Measurements from ENCODE around the gene ARL14EPL.
"Not testable (repeated sequence)": the region's sequence is repeated elsewhere in the genome, so short reads cannot be mapped to it uniquely, and the experiment has no call there.

ARL14EPL gene

DNA sequence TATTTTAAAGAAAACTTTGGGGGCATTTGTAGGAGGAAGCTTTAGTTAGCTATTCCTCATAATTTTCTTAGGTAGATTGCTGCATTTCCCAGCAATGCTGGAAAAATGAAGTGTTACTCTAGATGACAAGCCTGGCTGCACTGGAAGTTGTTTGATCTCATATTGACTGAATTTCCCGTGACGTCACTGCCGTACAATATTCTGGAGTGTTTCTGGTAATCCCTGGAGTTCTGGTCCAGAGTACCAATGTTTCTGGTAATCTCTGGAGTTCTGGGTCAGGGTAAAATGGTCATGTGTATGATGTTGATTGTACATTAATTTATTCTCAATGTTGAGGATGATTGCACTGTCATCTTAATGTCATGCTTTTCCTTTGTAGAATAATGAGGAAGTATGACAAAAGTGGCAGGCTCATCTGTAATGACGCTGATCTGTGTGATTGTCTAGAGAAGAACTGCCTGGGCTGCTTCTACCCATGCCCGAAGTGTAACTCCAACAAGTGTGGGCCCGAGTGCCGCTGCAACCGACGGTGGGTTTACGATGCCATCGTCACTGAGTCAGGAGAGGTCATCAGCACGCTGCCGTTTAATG is 26.2 kb downstream of the ARL14EPL start:
- DNase-seq, result no peak

DNA sequence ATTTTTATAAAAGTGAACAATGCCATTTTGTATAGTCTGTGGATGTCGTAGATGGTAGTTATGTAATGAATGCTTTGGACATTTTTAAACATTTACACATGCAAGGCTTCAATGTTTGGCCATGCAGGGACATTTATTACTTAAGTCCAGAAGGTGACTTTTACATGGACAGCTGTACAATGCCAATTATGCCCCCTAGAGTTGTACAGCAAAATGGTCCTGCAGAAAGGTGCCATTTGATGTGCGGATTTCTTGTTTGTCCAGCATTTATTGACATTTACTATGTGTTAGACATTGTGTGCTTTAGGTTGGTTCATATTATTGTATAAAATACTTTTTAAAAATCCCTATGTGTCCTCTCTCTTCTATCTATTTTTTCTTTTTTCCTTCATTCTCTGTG is 30.1 kb downstream of the ARL14EPL start:
- DNase-seq, result no peak

DNA sequence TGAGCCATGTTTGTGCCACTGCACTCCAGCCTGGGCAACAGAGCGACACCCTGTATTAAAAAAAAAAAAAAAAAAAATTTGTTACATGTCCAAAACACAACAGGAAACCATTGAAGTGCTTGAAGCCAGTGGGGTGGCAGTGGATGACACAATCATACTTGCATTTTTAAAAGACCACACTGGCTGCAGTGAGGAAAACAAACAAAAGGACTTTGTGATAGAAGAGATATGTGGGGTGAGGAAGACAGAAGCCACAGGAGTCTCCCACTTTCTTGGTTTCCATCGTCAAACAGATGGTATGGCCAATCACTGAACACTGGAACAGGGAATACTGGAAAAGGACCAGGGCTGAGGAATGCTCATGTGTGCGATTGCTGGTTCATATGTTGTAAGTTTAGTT is 31.7 kb downstream of the ARL14EPL start:
- DNase-seq, result no peak

DNA sequence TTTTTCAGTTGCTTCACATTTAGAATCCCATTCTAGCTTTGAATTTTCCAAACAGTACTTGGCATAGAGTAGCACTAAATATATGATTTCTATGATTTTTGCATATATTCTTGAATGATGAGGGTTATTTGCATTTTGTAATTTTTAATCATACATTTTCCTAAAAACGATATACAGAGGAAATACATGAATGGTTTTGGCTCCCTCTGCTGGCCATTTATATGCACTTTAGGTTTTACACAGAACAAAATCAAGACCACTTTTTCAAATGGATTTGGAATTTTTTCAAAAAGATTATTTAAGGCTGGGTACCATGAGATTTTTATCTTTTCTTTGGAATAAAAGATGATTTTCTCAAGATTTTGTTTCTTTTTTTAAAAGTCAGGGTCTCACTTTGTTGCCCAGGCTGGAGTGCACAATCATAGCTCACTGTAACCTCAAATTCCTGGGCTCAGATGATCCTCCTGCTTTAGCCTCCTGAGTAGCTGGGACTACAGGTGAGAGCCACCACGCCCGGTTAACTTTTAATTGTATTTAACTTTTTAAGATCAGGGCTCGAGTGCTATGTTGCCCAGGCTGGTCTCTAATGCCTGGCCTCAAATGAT is 35.9 kb downstream of the ARL14EPL start:
- no peak for DNase-seq

DNA sequence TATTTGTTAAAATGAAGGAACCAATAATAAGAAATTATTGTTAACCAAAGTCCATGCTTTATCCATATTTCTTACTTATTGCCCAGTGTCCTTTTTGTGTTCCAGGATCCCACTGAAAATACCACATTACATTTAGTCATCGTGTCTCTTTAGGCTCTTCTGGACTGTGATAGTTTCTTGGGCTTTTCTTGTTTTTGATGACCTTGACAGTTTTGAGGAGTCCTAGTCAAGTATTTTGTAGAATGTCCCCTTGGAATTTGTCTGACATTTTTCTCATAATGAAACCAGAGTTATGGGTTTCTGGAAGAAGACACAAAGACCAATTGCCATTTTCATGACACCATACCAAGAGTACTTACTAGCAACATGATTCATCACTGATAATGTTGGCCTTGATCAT is 38.9 kb downstream of the ARL14EPL start:
- no peak for DNase-seq

DNA sequence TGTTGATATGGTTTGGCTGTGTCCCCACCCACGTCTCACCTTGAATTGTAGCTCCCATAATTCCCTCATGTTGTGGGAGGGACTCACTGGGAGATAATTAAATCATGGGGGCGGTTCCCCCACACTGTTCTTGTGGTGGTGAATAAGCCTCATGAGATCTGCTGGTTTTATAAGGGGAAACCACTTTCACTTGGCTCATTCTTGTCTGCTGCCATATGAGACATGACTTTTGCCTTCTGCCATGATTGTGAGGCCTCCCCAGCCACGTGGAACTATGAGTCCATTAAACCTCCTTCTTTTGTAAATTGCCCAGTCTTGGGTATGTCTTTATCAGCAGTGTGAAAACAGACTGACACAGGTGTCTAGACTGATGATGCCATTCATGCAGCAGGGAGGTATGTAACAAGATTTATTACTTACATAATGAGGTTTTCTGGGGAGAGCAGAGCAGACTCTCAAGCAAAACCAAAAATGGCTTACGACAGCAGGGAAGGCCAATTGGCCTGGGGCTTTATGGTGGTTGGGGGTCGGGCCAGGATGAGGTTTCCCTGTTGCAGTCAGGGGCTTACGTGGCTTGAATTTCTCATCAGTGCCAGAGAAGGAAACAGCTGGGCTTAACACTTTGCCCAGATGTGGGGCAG is 43.0 kb downstream of the ARL14EPL start:
- no peak for DNase-seq

DNA sequence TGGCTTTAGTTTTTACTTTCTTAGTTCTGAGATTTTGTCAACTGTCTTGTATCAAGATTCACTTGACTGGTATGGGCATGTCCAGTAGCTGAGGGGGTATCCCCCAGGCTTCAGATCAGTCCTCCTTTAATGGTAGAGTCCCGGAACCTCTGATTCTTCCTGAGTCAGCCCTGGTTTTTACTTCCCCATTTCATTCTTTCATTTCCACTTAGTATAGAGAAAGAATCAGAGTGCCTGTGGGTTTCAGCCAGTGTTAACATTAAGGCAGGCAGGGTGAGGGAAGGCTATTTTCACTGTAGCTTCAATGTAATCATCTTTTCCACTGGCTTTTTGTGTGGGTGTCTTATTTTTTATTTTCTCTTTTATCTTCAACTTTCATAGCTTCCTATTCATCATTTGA is 44.2 kb downstream of the ARL14EPL start:
- no peak for DNase-seq

DNA sequence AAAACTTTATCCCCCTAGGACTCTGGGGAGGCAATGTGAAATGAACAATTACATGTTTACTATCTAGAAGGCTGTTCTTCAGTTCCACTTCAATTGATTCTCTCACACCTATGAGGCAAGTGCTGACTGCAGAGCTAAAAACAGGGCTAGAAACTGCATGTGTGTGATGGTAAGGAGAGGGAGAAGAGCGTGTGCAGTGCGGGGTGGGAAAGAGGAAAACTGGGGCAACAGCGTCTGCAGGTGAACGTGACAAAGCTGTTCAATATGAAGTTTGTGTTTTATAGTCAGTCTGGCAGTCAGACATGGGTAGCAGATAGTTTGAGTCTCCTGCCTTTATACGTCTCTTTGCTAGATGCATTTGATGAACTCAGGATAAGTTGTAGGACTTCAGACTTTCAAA is 45.9 kb downstream of the ARL14EPL start:
- no peak for DNase-seq

DNA sequence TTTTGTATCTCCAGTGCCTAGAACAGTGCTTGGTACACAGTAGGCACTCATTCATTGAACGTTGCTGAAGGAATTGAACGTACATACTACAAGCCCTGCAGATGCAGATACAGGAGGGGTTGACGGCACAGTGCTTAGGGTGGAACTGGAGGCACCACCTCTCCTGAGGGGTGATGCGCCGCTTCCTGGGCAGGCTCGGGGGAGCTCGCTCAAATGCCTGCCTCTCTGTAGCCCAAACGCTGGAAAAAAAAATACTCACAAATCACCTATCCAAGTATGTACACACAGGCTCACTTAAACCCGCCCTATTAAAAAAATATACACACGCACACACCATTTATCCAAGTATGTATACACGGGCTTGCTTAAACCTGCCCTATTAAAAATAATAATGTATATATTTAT is 52.0 kb downstream of the ARL14EPL start:
- DNase-seq, result peak; percentile 68

DNA sequence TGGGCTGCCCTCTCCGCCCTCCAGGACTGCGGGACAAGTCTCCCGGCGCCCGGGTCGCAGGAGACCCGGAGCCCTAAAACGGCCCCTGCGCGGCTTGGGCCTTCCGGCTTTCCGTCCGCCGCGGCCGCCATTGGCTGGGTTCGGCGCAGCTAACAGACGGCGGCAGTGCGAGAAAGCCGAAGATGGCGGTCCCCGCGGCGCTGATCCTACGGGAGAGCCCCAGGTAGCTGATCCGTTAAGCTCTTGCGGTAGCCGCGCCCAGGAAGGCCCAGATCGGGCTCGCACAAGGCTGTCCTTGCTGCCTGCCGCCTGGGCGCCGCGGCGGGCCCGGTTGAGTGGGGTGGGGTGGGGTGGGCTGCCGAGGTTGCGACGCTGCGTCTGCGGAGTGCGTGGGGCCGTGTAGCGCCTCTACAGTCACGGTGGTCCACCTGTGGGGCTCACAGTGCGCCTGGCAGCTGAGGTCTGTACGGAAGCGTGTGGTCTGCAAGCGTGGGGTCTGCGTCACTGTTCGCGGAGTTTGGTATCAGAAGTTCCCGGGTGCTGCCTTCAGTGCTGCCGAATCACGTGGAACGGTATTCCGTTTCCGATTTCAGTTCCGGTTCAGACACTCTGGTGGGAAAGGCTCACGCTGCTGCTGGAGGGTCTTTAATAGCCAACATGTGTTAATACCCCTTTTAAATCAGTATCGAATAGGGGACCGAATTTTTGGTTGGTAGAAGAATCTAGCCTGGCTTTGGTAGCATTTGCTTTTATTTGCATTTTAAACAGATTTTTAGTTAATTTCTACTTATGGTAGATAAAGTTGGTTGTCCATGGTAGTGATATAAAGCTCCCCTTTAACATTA is 52.8 kb downstream of the ARL14EPL start, which contains the start of gene COMMD10:
COMMD10 (plus strand) TSS at position 155 of the 845 bp plus-strand sequence.
- DNase-seq, result peak; percentile 89

DNA sequence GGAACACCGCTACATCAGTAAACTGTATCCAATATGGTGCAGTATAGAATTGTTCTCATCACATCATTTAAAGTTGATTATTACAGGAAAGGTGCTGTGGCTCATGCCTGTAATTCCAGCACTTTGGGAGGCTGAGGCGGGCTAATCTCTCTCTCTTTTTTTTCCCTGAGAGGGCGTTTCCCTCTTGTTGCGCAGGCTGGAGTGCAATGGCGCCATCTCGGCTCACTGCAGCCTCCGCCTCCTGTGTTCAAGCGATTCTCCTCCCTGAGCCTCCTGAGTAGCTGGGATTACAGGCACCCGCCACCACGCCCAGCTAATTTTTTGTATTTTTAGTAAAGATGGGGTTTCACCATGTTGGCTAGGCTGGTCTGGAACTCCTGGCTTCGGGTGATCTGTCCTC is 54.0 kb downstream of the ARL14EPL start:
- DNase-seq, result not testable (repeated sequence)

DNA sequence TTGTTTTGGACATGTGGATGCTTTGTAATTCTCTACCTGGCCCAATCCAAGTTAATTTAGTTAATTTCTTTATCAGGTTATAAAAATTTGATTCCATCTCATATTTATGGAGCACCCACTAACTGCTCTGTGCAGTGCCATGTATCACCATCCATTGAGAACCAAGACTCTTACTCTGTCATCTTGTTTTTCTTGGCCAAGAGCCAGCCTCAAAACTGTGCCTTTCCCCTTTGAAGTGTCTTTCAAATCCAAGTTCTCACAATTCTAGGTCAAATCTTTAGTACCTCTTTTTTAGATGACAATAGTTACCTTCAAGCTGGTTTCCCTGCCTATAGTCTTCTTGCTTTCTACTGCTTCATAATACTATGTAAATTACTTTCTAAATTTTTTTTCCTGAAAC is 55.8 kb downstream of the ARL14EPL start:
- no peak for DNase-seq

DNA sequence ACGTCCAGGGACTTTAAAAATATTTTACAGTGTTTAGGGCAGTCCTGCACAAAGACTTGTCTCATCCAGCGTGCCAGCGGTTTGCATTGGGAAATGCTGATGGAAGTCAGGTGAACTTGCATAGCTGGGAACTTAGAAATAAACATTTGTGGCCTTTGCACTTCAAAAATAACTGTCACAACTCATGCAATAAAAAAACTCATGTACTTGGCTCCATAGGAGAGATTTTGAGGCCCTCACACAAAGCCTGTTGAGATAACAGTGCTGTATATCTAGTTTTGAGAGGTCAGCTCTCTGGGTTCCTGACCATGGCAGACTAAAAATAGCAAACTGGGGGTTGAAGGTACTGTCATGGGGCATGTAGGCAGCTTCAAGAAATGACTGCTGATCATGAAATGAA is 58.0 kb downstream of the ARL14EPL start:
- no peak for DNase-seq

DNA sequence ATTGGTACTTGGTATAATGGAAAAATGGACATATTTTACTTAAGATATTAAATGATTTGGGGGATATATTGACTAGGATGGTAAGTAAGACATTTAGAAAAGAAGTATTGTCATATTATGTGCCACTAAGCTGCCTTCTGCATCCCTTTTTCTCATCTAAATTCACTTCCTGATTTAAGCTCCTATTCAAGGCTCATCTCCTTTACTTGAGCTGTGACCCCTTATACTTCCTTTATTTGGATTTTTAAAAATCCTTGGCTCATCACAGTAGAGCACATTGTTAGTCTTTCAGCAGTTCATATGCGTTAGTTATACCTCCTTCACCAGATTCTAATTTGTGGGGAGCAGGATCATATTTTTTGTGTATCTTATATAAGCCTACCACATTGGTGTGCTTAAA is 59.1 kb downstream of the ARL14EPL start:
- DNase-seq, result no peak

DNA sequence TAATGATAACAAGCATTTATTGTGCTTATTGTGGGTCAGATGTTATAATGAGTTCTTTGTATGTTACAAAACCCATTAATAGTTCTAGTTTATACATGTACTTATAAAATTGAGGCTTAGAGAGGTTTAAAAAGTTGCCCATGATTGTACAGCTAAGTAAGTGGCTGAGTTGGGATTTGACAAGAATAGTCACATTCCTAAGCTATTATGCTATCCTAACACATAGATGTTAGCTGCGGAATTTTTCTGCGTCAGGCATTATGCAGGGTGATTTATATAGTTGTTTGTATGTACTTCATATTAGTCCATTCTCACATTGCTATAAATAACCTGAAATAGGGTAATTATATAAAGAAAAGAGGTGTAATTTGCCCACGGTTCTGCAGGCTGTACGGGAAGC is 65.0 kb downstream of the ARL14EPL start:
- no peak for DNase-seq

DNA sequence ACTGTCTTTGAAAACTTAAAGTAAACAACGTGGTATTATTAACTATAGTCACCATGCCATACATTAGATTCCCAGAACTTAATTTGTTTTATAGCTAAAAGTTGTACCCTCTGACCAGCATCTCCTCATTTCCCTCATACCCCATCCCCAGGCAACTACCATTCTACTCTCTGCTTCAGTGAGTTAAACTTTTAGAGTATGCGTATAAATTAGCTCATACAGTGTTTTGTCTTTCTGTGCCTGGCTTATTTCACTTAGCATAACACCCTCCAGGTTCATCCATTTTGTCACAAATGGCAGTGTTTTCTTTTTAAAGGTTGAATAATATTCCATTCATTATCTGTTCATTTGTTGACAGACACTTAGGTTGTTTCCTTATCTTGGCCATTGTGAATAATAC is 66.7 kb downstream of the ARL14EPL start:
- no peak for DNase-seq

DNA sequence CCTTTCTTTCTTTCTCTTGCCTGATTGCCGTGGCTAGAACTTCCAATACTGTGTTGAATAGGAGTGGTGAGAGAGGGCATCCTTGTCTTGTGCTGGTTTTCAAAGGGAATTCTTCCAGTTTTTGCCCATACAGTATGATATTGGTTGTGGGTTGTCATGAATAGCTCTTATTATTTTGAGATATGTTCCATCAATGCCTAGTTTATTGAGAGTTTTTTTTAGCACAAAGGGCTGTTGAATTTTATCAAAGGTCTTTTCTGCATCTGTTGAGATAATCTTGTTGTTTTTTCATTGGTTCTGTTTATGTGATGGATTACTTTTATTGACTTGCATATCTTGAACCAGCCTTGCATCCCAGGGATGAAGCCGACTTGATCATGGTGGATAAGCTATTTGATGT is 72.7 kb downstream of the ARL14EPL start:
- not testable (repeated sequence) for DNase-seq
